Measurements from ENCODE around the gene GBX1. TPM values are rescaled to one million over a fixed set of nuclear protein-coding genes. Genes with fewer than 3 reads are reported as not detected.

GBX1 gene
- total and polyA plus RNA-seq, 2 of the 4 experiments (the other 2 are of a cell fraction) = not detected

DNA sequence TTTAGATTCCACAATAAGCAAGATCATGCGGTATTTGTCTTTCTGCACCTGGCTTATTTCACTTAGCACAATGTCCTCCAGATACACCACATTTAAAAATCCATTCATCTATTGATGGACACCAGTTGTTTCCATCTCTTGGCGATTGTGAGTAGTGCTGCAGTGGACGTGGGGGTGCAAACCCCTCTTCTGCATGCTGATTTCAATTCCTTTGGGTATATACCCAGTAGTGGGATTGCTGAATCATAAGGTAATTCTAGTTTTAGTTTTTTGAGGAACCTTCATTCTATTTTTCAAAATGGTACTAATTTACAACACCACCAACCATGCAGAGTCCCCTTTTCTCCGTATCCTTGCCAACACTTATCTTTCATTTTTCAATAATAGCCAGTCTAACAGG lies 21.5 kb upstream of the GBX1 start:
- DNase-seq (no peak), ATAC-seq (ENCODE audit: low read depth) (no peak)
- Histone ChIP-seq H3K4ac (ENCODE audit: low read depth, low read length) (no peak overlapping the region), H3K23ac (ENCODE audit: low read depth, low read length) (no peak overlapping the region), H3K9ac (ENCODE audit: low read depth, low read length) (no peak overlapping the region), H3K27me3 (ENCODE audit: control insufficient read depth, insufficient read depth, low read length) (peaks cover 76% of the 10 kb centered on the region), H4K20me1 (ENCODE audit: insufficient read depth, low read length) (no peaks in the 10 kb centered on the region), H3K9me3 (ENCODE audit: control insufficient read depth, insufficient read depth, low read length) (no peaks in the 10 kb centered on the region), H3K4me1 (ENCODE audit: control insufficient read depth, insufficient read depth, low read length) (no peaks in the 10 kb centered on the region), H3K27ac (ENCODE audit: insufficient read depth, low read length) (no peak overlapping the region), H2BK5ac (ENCODE audit: low read depth, low read length, poor library complexity, severe bottlenecking) (no peak overlapping the region), H2AK5ac (ENCODE audit: low read depth, low read length) (no peak overlapping the region), H3K14ac (replicated peaks; ENCODE audit: low read depth, low read length) (no peak overlapping the region), H2BK15ac (ENCODE audit: low read depth, low read length) (no peak overlapping the region), H4K8ac (ENCODE audit: low read depth in 2 of 2, low read length in 2 of 2) (no peak overlapping the region), H2BK20ac (ENCODE audit: low read depth, low read length) (no peak overlapping the region), H3K9me1 (ENCODE audit: insufficient read depth, low read length) (no peaks in the 10 kb centered on the region), H2AFZ (replicated peaks; ENCODE audit: low read length, poor library complexity) (no peak overlapping the region), H3K36me3 (ENCODE audit: control insufficient read depth, insufficient read depth, low read length) (no peaks in the 10 kb centered on the region), H2BK120ac (ENCODE audit: low read depth, low read length) (no peak overlapping the region), H3K4me2 (ENCODE audit: low read depth, low read length) (no peak overlapping the region), H4K5ac (ENCODE audit: low read depth, low read length) (no peak overlapping the region), H3K56ac (ENCODE audit: extremely low read depth, insufficient read depth, low read length) (no peak overlapping the region), H4K91ac (ENCODE audit: insufficient read depth, low read depth, low read length) (no peak overlapping the region), H2AK9ac (replicated peaks; ENCODE audit: low read depth, low read length, poor library complexity) (no peak overlapping the region), H3K79me1 (ENCODE audit: low read depth in 1 of 2, low read length in 2 of 2) (no peaks in the 10 kb centered on the region), H3K4me3 (ENCODE audit: insufficient read depth, low read depth, low read length) (no peak overlapping the region), H3K18ac (ENCODE audit: low read depth, low read length) (no peak overlapping the region)
- CTCF ChIA-PET = no interaction called here
- TF ChIP-seq SMC3 (IDR thresholded peaks at IDR 0.05; ENCODE audit: low read depth, low read length) (no peak), MAFK (IDR thresholded peaks at IDR 0.05; ENCODE audit: low read depth, low read length) (no peak), CEBPB (IDR thresholded peaks at IDR 0.05; ENCODE audit: low read depth, low read length) (no peak), CTCF (conservative IDR thresholded peaks at IDR 0.05; ENCODE audit: low read depth, low read length) (no peak), ELK1 (IDR thresholded peaks at IDR 0.05; ENCODE audit: borderline replicate concordance, low read depth, low read length) (no peak), POLR2A (IDR thresholded peaks at IDR 0.05; ENCODE audit: low read depth, low read length) (no peak), FOS (IDR thresholded peaks at IDR 0.05; ENCODE audit: low read depth, low read length) (no peak), CHD1 (IDR thresholded peaks at IDR 0.05; ENCODE audit: low read depth, low read length) (no peak), RFX5 (IDR thresholded peaks at IDR 0.05; ENCODE audit: low read depth, low read length) (no peak), MAZ (IDR thresholded peaks at IDR 0.05; ENCODE audit: borderline replicate concordance, low read depth, low read length) (no peak), MXI1 (IDR thresholded peaks at IDR 0.05; ENCODE audit: borderline replicate concordance, low read depth, low read length) (no peak), RCOR1 (IDR thresholded peaks at IDR 0.05; ENCODE audit: insufficient replicate concordance, low read length) (no peak)
- TF ChIP-seq, protein P1, sequence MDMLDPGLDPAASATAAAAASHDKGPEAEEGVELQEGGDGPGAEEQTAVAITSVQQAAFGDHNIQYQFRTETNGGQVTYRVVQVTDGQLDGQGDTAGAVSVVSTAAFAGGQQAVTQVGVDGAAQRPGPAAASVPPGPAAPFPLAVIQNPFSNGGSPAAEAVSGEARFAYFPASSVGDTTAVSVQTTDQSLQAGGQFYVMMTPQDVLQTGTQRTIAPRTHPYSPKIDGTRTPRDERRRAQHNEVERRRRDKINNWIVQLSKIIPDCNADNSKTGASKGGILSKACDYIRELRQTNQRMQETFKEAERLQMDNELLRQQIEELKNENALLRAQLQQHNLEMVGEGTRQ (IDR thresholded peaks at IDR 0.05; ENCODE audit: low read depth, low read length) = no peak
- BruUV-seq (replicated peaks) = no TSS peak
- no CpG with 5 or more reads among the region's 4 CpGs for WGBS, 2 experiments (ENCODE audit: extremely low coverage in 2 of 2, insufficient read length in 1 of 2)
- POLR2A ChIA-PET (ENCODE audit: unreplicated experiment) = no interaction called here
- intact Hi-C loops (cut with micrococcal nuclease) (no loop called here), dilution Hi-C loops (cut with HindIII; ENCODE audit: low sequenced_read_pairs, unreplicated experiment) (no loop called here), in situ Hi-C loops (cut with MboI; ENCODE audit: low sequenced_read_pairs) (no loop called here)
